ENCODE data around the gene ROGDI. TPM values are rescaled to one million over a fixed set of nuclear protein-coding genes. Genes with fewer than 3 reads are reported as not detected.
A peak's percentile ranks its signal among the peaks of the same experiment; 100 is the strongest.

Gene ROGDI
- total RNA-seq, 1 donor from 2014 or later = 3.8 TPM

DNA sequence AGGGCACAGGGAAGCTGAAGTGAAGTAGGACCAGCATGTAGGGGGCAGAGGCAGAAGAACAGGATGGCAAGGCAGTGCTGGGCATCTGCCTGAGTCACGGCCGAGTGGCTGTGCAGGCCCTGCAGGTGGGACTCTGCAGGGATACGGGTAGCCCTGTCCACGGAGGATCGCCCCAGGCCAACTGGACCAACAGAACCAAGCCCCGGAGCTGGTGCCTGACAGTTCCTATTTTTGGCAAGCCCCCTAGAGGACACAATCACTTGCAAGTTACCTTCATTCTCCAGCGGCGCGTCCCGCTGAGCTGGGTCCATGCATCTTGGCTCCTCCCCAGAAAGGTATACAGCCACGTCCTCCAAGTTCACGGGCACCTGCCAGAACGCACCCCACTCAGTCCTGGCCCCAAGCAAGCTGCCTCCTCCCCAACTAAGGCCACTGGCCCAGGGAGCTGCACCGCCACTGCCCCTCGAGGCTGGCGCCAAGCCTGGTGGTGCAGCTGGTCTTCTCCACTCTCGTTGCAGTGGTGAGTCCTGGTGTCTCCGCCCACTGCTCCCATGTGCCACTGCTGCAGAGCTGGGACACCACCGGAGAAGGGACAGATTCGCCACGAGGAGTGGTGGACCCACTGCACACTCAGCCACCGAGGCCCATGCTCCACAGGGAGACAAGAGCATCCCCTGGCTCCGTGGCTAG is 42.1 kb downstream of the ROGDI start:
- no peak overlapping the region for H3K27ac Mint-ChIP-seq
- H3K9me3 Mint-ChIP-seq = peaks cover 5% of the 10 kb centered on the region
- H3K36me3 Mint-ChIP-seq (ENCODE audit: low read depth) = peaks cover 38% of the 10 kb centered on the region
- intact Hi-C loops (cut with micrococcal nuclease) = loop anchor here (10.0 kb wide), 1 partner anchor 96 kb away; no protein-coding TSS in a partner anchor
- DNase-seq = no peak
- H3K27me3 Mint-ChIP-seq = no peaks in the 10 kb centered on the region
- H3K4me3 Mint-ChIP-seq = no peak overlapping the region
- peaks cover 8% of the 10 kb centered on the region for H3K4me1 Mint-ChIP-seq

DNA sequence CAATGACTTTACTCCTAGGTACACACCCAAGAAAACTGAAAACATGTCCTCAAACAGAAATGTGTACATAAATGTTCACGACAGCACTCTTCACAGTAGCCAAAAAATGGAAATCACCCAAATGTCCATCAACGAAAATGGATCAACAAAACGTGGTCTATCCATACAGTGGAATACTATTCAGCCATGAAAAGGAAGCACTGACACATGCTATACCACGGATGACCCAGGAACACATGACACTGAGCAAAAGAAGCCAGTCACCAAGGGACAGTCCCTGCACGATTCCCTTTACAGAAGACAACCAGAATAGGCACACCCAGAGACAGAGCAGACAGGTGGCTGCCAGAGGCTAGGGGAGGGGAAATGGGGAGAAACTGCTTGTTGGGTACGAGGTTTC is 46.7 kb downstream of the ROGDI start:
- Mint-ChIP-seq H3K9me3 (peaks cover 5% of the 10 kb centered on the region), H3K36me3 (ENCODE audit: low read depth) (peaks cover 47% of the 10 kb centered on the region), H3K27me3 (no peaks in the 10 kb centered on the region), H3K4me1 (peaks cover 3% of the 10 kb centered on the region), H3K4me3 (no peak overlapping the region), H3K27ac (no peak overlapping the region)
- DNase-seq = no peak
- intact Hi-C loops (cut with micrococcal nuclease) = no loop called here

DNA sequence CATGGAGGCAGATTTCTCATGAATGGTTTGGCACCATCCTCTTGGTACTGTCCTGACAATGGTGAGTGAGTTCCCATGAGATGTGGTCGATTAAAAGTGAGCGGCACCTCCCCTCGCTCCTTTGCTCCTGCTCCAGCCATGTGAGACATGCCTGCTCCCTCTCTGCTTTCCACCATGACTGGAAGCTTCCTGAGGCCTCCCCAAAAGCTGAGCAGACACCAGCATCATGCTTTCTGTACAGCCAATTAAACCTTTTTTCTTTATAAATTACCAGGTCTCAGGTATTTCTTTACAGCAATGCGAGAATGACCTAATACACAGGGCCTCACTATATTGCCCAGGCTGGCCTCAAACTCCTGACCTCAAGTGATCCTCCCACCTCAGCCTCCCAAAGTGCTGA is 47.6 kb downstream of the ROGDI start:
- Mint-ChIP-seq H3K9me3 (peaks cover 5% of the 10 kb centered on the region), H3K36me3 (ENCODE audit: low read depth) (peaks cover 44% of the 10 kb centered on the region), H3K27ac (no peak overlapping the region), H3K4me1 (peaks cover under 1% of the 10 kb centered on the region), H3K27me3 (no peaks in the 10 kb centered on the region), H3K4me3 (no peak overlapping the region)
- intact Hi-C loops (cut with micrococcal nuclease) = no loop called here
- DNase-seq = no peak

DNA sequence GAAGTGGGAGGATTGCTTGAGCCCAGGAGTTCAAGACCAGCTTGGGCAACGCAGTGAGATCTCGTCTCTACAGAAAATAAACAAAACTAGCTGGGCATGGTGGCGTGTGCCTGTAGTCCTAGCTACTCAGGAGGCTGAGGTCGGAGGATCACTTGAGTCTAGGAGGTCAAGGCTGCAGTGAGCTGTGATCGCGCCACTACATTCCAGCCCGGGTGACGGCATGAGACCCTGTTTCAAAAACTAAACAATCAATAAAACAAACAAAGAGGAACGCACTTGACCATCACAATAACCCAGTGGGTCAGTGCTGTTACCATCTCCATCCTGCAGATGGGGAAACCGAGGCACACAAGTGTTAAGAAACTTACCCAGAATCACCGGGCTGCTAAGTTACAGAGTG is 49.2 kb downstream of the ROGDI start:
- DNase-seq = no peak
- Mint-ChIP-seq H3K27me3 (no peaks in the 10 kb centered on the region), H3K4me1 (peaks cover 4% of the 10 kb centered on the region), H3K9me3 (peaks cover 5% of the 10 kb centered on the region), H3K27ac (no peak overlapping the region), H3K4me3 (no peak overlapping the region), H3K36me3 (ENCODE audit: low read depth) (peaks cover 31% of the 10 kb centered on the region)
- intact Hi-C loops (cut with micrococcal nuclease) = no loop called here

DNA sequence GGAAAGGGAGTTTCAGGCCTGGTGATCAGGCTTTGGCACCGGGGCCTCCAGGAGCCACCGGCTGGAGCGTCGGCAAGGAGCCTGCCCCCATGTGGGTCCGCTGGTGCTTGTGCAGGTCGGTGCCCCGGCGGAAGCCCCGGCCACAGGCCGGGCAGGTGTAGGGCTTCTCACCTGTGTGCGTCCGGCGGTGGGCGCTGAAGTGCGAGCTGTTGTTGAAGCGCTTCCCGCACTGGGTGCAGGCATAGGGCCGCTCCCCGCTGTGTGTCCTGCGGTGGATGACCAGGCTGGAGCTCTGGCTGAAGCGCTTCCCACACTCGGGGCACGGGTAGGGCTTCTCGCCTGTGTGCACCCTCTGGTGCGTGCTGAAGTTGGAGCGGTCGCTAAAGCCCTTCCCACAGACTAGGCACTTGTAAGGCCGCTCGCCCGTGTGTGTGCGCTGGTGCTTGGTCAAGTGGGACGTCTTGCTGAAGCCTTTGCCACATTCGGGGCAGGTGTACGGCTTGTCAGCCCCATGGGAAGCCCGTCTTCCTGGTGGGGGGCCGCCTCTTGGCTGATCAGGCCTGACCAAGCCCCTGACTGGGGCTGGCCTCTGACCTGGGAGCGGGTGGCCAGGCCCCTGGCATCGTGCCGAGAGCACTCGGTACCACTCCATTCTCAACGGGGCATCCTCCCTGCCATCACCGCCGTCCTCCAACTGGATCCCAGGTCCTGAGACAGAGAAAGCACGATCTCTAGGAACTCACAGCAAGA is 49.9 kb downstream of the ROGDI start:
- H3K4me3 Mint-ChIP-seq = no peak overlapping the region
- no peaks in the 10 kb centered on the region for H3K27me3 Mint-ChIP-seq
- H3K9me3 Mint-ChIP-seq = peaks cover 5% of the 10 kb centered on the region
- H3K4me1 Mint-ChIP-seq = peaks cover 8% of the 10 kb centered on the region
- intact Hi-C loops (cut with micrococcal nuclease) = no loop called here
- H3K27ac Mint-ChIP-seq = no peak overlapping the region
- H3K36me3 Mint-ChIP-seq (ENCODE audit: low read depth) = peaks cover 28% of the 10 kb centered on the region
- DNase-seq = no peak

DNA sequence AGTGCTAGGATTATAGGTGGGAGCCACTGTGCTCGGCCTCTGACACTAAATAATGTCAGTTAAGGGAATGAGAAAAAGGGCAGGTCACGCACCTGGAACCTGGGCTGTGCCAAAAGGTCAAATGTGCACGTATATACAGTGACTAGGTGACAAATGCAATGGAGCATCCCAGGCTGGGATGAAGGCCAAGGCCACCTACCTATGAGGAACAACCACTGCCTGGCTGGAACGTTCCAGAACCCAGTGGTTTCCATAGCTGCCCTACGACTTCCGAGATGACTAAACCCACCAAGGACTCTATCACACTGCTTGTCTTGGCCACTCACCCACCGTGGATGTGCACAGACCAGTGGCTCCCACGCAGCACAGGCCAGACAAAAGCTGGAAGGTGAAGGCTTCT is 51.5 kb downstream of the ROGDI start:
- H3K27me3 Mint-ChIP-seq = no peaks in the 10 kb centered on the region
- no peak overlapping the region for H3K27ac Mint-ChIP-seq
- H3K9me3 Mint-ChIP-seq = peaks cover 5% of the 10 kb centered on the region
- no peak for DNase-seq
- H3K4me3 Mint-ChIP-seq = no peak overlapping the region
- peaks cover 8% of the 10 kb centered on the region for H3K4me1 Mint-ChIP-seq
- H3K36me3 Mint-ChIP-seq (ENCODE audit: low read depth) = peaks cover 22% of the 10 kb centered on the region
- intact Hi-C loops (cut with micrococcal nuclease) = no loop called here

DNA sequence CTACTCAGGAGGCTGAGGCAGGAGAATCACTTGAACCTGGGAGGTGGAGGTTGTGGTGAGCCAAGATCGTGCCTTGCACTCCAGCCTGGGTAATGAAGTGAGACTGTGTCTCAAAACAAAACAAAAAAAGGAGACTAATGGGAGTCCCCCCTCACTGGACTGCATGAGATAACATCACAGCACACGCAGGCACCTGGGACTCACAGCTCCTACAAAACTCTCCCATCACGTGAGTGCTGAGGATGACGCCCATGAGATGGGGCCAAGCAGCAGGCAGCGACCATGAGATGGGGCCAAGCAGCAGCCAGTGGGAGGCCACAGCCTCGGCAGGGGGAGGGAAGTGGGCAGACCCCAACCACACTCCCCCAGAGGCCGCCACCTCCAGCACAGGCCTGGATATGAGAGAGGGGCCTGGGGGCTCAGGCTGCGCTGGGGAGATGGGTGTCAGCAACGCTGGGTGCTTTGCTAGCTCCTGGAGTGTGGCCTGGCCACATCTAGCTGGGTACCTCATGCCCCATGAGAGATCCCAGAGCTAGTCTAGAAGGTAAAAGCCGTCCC is 52.7 kb downstream of the ROGDI start:
- intact Hi-C loops (cut with micrococcal nuclease) = no loop called here
- peaks cover 8% of the 10 kb centered on the region for H3K4me1 Mint-ChIP-seq
- DNase-seq = no peak
- no peaks in the 10 kb centered on the region for H3K27me3 Mint-ChIP-seq
- H3K27ac Mint-ChIP-seq = no peak overlapping the region
- H3K4me3 Mint-ChIP-seq = no peak overlapping the region
- H3K36me3 Mint-ChIP-seq (ENCODE audit: low read depth) = peaks cover 11% of the 10 kb centered on the region
- no peaks in the 10 kb centered on the region for H3K9me3 Mint-ChIP-seq

DNA sequence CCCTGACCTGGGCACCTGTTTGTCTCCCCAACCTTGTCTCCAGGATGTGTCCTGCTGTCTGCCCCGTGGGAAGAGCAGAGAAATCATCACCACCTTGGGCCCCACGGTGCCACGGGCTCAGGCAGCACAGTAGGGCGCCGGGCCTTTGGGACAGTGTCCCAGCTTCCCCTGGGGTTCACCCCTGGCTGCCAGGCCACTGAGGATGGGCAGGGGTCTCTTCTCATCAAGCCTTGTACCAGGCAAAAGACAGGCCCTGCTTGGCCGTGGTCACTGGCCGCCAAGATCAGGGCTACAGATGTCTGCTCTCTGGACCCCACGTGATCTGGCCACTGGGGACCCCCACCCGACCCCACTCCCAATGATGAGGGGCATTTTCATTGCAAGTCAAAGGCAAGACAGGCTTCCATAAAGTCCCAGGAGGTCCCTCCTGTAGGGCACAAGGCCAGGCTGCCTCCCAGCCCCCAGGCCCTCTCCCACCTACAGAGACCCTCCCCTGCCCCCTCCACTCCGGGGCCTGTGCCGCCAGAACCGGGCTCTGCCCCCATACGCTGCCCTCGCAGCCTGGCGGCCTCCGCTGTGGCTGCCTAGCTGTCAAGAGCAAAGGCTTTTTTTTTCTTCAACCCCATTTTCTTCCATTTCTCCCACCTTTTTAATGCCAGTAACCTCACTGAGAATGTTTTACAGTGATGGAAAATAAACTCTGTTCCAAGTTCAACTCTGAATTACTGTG is 53.6 kb downstream of the ROGDI start:
- intact Hi-C loops (cut with micrococcal nuclease) = no loop called here
- H3K27me3 Mint-ChIP-seq = no peaks in the 10 kb centered on the region
- DNase-seq = no peak
- H3K4me3 Mint-ChIP-seq = no peak overlapping the region
- peaks cover 9% of the 10 kb centered on the region for H3K36me3 Mint-ChIP-seq (ENCODE audit: low read depth)
- H3K9me3 Mint-ChIP-seq = no peaks in the 10 kb centered on the region
- peaks cover 8% of the 10 kb centered on the region for H3K4me1 Mint-ChIP-seq
- H3K27ac Mint-ChIP-seq = peak overlapping the region; percentile 58

DNA sequence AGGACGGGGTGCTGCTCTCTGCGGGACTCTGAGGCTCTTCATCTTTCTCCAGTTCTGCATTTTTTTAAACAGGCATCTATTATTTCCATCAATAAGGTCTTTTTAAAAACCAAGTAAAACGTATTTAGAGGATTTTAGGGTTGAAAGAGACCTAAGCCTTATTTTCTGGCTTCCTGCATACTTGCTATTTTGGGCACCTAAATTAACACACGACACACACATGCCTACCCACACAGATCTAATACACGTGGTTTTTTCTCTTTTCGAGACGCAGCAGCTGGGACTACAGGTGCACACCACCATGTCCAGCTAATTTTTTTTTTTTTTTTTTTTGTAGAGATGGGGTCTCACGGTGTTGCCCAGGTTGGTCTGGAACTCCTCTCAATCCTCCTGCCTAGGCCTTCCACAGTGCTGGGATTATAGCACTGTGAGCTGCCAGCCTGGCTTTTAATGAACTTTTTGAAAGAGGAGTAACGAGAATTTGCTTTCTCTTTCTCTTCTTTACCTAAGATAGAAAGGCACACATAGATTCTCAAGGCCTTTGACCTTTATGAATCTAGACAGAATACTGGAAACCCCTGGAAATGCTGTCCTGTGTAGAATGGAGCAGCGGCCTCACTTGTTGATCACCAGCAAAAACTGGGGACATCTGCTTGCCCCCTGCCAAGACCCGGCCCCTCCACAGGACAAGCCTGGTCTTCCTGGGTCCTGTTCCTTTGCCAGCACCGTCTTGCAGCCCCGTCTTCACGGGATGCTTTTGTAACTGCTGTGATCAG is 54.3 kb downstream of the ROGDI start:
- no peaks in the 10 kb centered on the region for H3K27me3 Mint-ChIP-seq
- H3K27ac Mint-ChIP-seq = peak overlapping the region; percentile 58
- H3K4me1 Mint-ChIP-seq = peaks cover 14% of the 10 kb centered on the region
- no peak for DNase-seq
- peaks cover 6% of the 10 kb centered on the region for H3K36me3 Mint-ChIP-seq (ENCODE audit: low read depth)
- no peaks in the 10 kb centered on the region for H3K9me3 Mint-ChIP-seq
- intact Hi-C loops (cut with micrococcal nuclease) = no loop called here
- no peak overlapping the region for H3K4me3 Mint-ChIP-seq

DNA sequence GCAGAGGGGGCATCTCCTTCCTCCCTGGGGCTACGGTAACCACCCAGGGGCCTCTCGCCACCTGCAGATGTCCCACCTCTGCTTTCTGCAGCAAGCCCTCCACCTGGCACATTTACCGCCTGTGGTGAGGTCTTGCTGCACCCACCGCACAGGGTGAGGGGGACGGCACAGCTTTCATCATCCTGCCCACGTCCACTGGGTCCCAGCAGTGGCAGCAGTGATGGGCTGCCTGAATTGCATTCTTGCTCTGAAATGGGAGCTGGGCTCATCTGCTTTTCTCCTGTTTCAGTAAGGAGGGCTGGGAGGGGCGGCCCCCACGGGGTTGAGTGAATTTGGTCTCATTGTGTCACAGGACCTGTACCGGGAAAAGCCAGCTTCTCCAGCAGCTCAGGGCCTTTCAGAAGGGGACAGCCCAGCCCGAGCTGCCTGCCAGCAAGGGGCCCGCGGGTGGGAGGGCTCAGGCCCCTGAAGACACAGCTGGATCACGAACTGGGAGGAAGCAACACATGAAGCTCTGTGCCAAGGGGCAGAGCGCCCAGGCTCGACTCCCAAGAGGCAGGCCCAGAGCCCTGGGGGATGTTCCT is 55.4 kb downstream of the ROGDI start:
- H3K36me3 Mint-ChIP-seq (ENCODE audit: low read depth) = peaks cover 6% of the 10 kb centered on the region
- H3K4me1 Mint-ChIP-seq = peaks cover 15% of the 10 kb centered on the region
- no peaks in the 10 kb centered on the region for H3K27me3 Mint-ChIP-seq
- H3K9me3 Mint-ChIP-seq = no peaks in the 10 kb centered on the region
- intact Hi-C loops (cut with micrococcal nuclease) = no loop called here
- no peak overlapping the region for H3K27ac Mint-ChIP-seq
- H3K4me3 Mint-ChIP-seq = no peak overlapping the region
- DNase-seq = no peak

Other genes starting within 250 kb of the ROGDI start
- not detected in 2 replicates for gene C16orf96, start 246.3 kb downstream of the ROGDI start, total RNA-seq
- gene UBALD1, start 187.7 kb downstream of the ROGDI start, total RNA-seq = 17.2 and 20.5 TPM in 2 replicates
- 103 and 108 TPM in 2 replicates for gene MGRN1, start 177.8 kb downstream of the ROGDI start, total RNA-seq
- gene NUDT16L1, start 109.1 kb downstream of the ROGDI start, total RNA-seq = 35.4 and 36.1 TPM in 2 replicates
- gene ANKS3, start 68.4 kb downstream of the ROGDI start, total RNA-seq = 21.8 and 22.3 TPM in 2 replicates
- not detected in 2 replicates for gene DNAAF8, start 68.1 kb downstream of the ROGDI start, total RNA-seq
- gene ZNF500, start 35.5 kb downstream of the ROGDI start, total RNA-seq = 15.0 and 16.1 TPM in 2 replicates
- not detected in 2 replicates for gene SEPTIN12, start 14.3 kb downstream of the ROGDI start, total RNA-seq
- gene SMIM22, start 7.3 kb downstream of the ROGDI start, total RNA-seq = not detected in 2 replicates
- 109 and 119 TPM in 2 replicates for gene GLYR1, start 44.7 kb upstream of the ROGDI start, total RNA-seq
- gene UBN1, start 44.8 kb upstream of the ROGDI start, total RNA-seq = 36.5 and 36.9 TPM in 2 replicates
- gene PPL, start 134.5 kb upstream of the ROGDI start, total RNA-seq = not detected in 2 replicates
- gene SEC14L5, start 155.7 kb upstream of the ROGDI start, total RNA-seq = not detected in 2 replicates
- gene NAGPA, start 231.3 kb upstream of the ROGDI start, total RNA-seq = 10.6 and 11.4 TPM in 2 replicates